Mesenchymal stem cell (in vitro differentiated cells and primary cell): Measurements from ENCODE around the gene MELK.
"Not testable (repeated sequence)": the region's sequence is repeated elsewhere in the genome, so short reads cannot be mapped to it uniquely, and the experiment has no call there.

Experiments
- DNase-seq: peaks from one replicate; pipeline ENCODE4 v3.0.0-alpha.2; 2013
- H2AFZ ChIP-seq: one replicate; pipeline ENCODE4 v1.6.1; 2013; ENCODE audit warnings: low read depth, mild to moderate bottlenecking, control low read depth, inconsistent platforms, low read length, moderate library complexity
- H2AK5ac ChIP-seq: 2 replicates; pipeline ENCODE4 v1.6.1; 2013; ENCODE audit warnings: low read length, moderate library complexity, mild to moderate bottlenecking, inconsistent platforms; ENCODE audit not compliant: severe bottlenecking
- H2BK120ac ChIP-seq: one replicate; pipeline ENCODE4 v1.6.1; 2013; ENCODE audit warnings: low read depth, mild to moderate bottlenecking, inconsistent platforms, low read length, moderate library complexity
- H2BK12ac ChIP-seq, 2 experiments: one replicate each; pipeline ENCODE4 v1.6.1; 2013; ENCODE audit warnings: inconsistent platforms in 2 of 2, low read length in 2 of 2, mild to moderate bottlenecking in 2 of 2, moderate library complexity in 2 of 2, control low read depth in 1 of 2
- H2BK15ac ChIP-seq: one replicate; pipeline ENCODE4 v1.6.1; 2013; ENCODE audit warnings: mild to moderate bottlenecking, low read depth, inconsistent platforms; ENCODE audit not compliant: poor library complexity, severe bottlenecking
- H2BK5ac ChIP-seq: 2 replicates; pipeline ENCODE4 v1.6.1; 2013; ENCODE audit warnings: low read depth, mild to moderate bottlenecking, low read length, control low read depth, inconsistent platforms; ENCODE audit not compliant: poor library complexity, severe bottlenecking
- H3K14ac ChIP-seq, 2 experiments: one replicate each; pipeline ENCODE4 v1.6.1; 2013; ENCODE audit warnings: inconsistent platforms in 2 of 2, low read length in 2 of 2, control low read depth in 1 of 2, mild to moderate bottlenecking in 1 of 2, moderate library complexity in 1 of 2
- H3K18ac ChIP-seq, 2 experiments: one replicate each; pipeline ENCODE4 v1.6.1; 2013; ENCODE audit warnings: inconsistent platforms in 2 of 2, low read length in 2 of 2, control low read depth in 1 of 2, low read depth in 1 of 2, mild to moderate bottlenecking in 1 of 2
- H3K23ac ChIP-seq, 2 experiments: one replicate each; pipeline ENCODE4 v1.6.1; 2013; ENCODE audit warnings: inconsistent platforms in 2 of 2, low read length in 2 of 2, mild to moderate bottlenecking in 2 of 2, moderate library complexity in 2 of 2, control low read depth in 1 of 2
- H3K27ac ChIP-seq: 2 replicates; pipeline ENCODE4 v1.5.1; 2013; ENCODE audit warnings: mild to moderate bottlenecking, moderate library complexity, low read length, control low read depth, inconsistent platforms; ENCODE audit not compliant: poor library complexity, severe bottlenecking
- H3K27me3 ChIP-seq, 2 experiments: 2 replicates each; pipeline versions ENCODE4 v1.6.1 to v1.7.0; 2013; ENCODE audit warnings: low read length in 2 of 2, mild to moderate bottlenecking in 2 of 2, moderate library complexity in 2 of 2, control low read depth in 1 of 2, inconsistent platforms in 1 of 2; ENCODE audit not compliant: control insufficient read depth in 1 of 2, insufficient read depth in 1 of 2
- H3K36me3 ChIP-seq, 2 experiments: 2 replicates each; pipeline versions ENCODE4 v1.6.1 to v1.7.0; 2013; ENCODE audit warnings: low read length in 2 of 2, control low read depth in 1 of 2, inconsistent platforms in 1 of 2, low read depth in 1 of 2, mild to moderate bottlenecking in 1 of 2; ENCODE audit not compliant: insufficient read depth in 2 of 2, control insufficient read depth in 1 of 2
- H3K4ac ChIP-seq, 2 experiments: one replicate each; pipeline ENCODE4 v1.6.1; 2013; ENCODE audit warnings: inconsistent platforms in 2 of 2, low read length in 2 of 2, mild to moderate bottlenecking in 2 of 2, moderate library complexity in 2 of 2, control low read depth in 1 of 2, low read depth in 1 of 2
- H3K4me1 ChIP-seq: 2 replicates; pipeline ENCODE4 v1.6.1; 2013; ENCODE audit warnings: low read depth, low read length, control low read depth; ENCODE audit not compliant: control insufficient read depth, insufficient read depth
- H3K4me2 ChIP-seq: 2 replicates; pipeline ENCODE4 v1.6.1; 2013; ENCODE audit warnings: low read length, mild to moderate bottlenecking, inconsistent platforms; ENCODE audit not compliant: poor library complexity, severe bottlenecking
- H3K4me3 ChIP-seq, 2 experiments: 2 replicates each; pipeline versions ENCODE4 v1.5.1 to v1.7.0; 2013; ENCODE audit warnings: low read length in 2 of 2, mild to moderate bottlenecking in 2 of 2, control low read depth in 1 of 2, low read depth in 1 of 2; ENCODE audit not compliant: insufficient read depth in 1 of 2
- H3K79me1 ChIP-seq: replicated peaks from 2 replicates; pipeline ENCODE4 v1.6.1; 2013; ENCODE audit warnings: mild to moderate bottlenecking, control low read depth, low read length, inconsistent platforms; ENCODE audit not compliant: poor library complexity, severe bottlenecking
- H3K9ac ChIP-seq: 2 replicates; pipeline ENCODE4 v1.7.0; 2013; ENCODE audit warnings: mild to moderate bottlenecking, low read length, moderate library complexity
- H3K9me3 ChIP-seq: 2 replicates; pipeline ENCODE4 v1.7.0; 2013; ENCODE audit warnings: mild to moderate bottlenecking, low read length; ENCODE audit not compliant: control insufficient read depth
- H4K8ac ChIP-seq: one replicate; pipeline ENCODE4 v1.6.1; 2013; ENCODE audit warnings: inconsistent platforms, mild to moderate bottlenecking, low read length, moderate library complexity
- H4K91ac ChIP-seq: one replicate; pipeline ENCODE4 v1.6.1; 2013; ENCODE audit warnings: mild to moderate bottlenecking, low read length, inconsistent platforms
- WGBS: methylation state at CpG from one replicate; pipeline ENCODE4 v1.1.7; 2013; ENCODE audit warnings: mixed read lengths; 5-methylcytosine and 5-hydroxymethylcytosine counted together

The MELK gene

GRCh38 chr9:36562801-36563200 is 9.9 kb upstream of the MELK start:
- not testable (repeated sequence) for H2AFZ ChIP-seq, H3K27me3 ChIP-seq, H3K27ac ChIP-seq, H2BK120ac ChIP-seq, H2AK5ac ChIP-seq, H2BK5ac ChIP-seq, H3K23ac ChIP-seq, H4K8ac ChIP-seq, DNase-seq, H3K4ac ChIP-seq, H2BK12ac ChIP-seq, H3K36me3 ChIP-seq, H3K4me2 ChIP-seq, H4K91ac ChIP-seq, H3K79me1 ChIP-seq, H3K18ac ChIP-seq, H3K14ac ChIP-seq, H2BK15ac ChIP-seq, H3K4me1 ChIP-seq, H3K4me3 ChIP-seq, H3K9me3 ChIP-seq, H3K9ac ChIP-seq
- 98% methylated on average over 6 of the region's 11 CpGs for WGBS

GRCh38 chr9:36566813-36567221 is 5.9 kb upstream of the MELK start:
- no peaks in the 10 kb centered on the region for H3K79me1 ChIP-seq
- DNase-seq = no peak
- peak overlapping the region in 1 of 2 experiments; percentile 21 for H2BK12ac ChIP-seq
- peaks cover 7% of the 10 kb centered on the region for H3K4me1 ChIP-seq
- no peak overlapping the region for H4K91ac ChIP-seq
- no peaks in the 10 kb centered on the region for H3K9me3 ChIP-seq
- no peak overlapping the region for H3K18ac ChIP-seq
- H3K23ac ChIP-seq = no peak overlapping the region
- no peak overlapping the region for H2BK120ac ChIP-seq
- peak overlapping the region in 1 of 2 experiments; percentile 53 for H3K14ac ChIP-seq
- H3K9ac ChIP-seq = peak overlapping the region; percentile 79
- H3K4ac ChIP-seq = no peak overlapping the region
- 82% methylated on average over 8 of the region's 8 CpGs for WGBS
- no peak overlapping the region for H2AFZ ChIP-seq
- no peaks in the 10 kb centered on the region for H3K36me3 ChIP-seq
- H4K8ac ChIP-seq = no peak overlapping the region
- H2BK5ac ChIP-seq = no peak overlapping the region
- H3K27me3 ChIP-seq = no peaks in the 10 kb centered on the region
- peak overlapping the region; percentile 33 for H3K27ac ChIP-seq
- no peak overlapping the region for H2BK15ac ChIP-seq
- no peak overlapping the region for H3K4me3 ChIP-seq
- H2AK5ac ChIP-seq = no peak overlapping the region
- no peak overlapping the region for H3K4me2 ChIP-seq

GRCh38 chr9:36568681-36569080 is 4.0 kb upstream of the MELK start:
- H3K4me2 ChIP-seq, H3K9ac ChIP-seq, H4K8ac ChIP-seq, H4K91ac ChIP-seq, H3K14ac ChIP-seq, H3K36me3 ChIP-seq, H3K9me3 ChIP-seq, H2BK12ac ChIP-seq, H2BK120ac ChIP-seq, H3K79me1 ChIP-seq, H2BK5ac ChIP-seq, H3K23ac ChIP-seq, H3K4me3 ChIP-seq, H2BK15ac ChIP-seq, H2AK5ac ChIP-seq, H3K4ac ChIP-seq, H3K27me3 ChIP-seq, H3K18ac ChIP-seq, DNase-seq, H3K27ac ChIP-seq, H2AFZ ChIP-seq: not testable (repeated sequence)
- peaks cover 10% of the 10 kb centered on the region for H3K4me1 ChIP-seq
- WGBS = no CpG with 5 or more reads among the region's 4 CpGs

GRCh38 chr9:36571333-36571732 is 1.4 kb upstream of the MELK start:
- Histone ChIP-seq H2BK15ac (no peak overlapping the region), H2BK120ac (no peak overlapping the region), H4K91ac (no peak overlapping the region), H2AK5ac (no peak overlapping the region), H3K4me1 (peaks cover 9% of the 10 kb centered on the region), H3K36me3 (no peaks in the 10 kb centered on the region), H3K79me1 (no peaks in the 10 kb centered on the region), H3K4me3 (no peak overlapping the region), H4K8ac (no peak overlapping the region), H3K27ac (no peak overlapping the region), H3K4me2 (no peak overlapping the region), H3K27me3 (no peaks in the 10 kb centered on the region), H2BK12ac (no peak overlapping the region), H3K23ac (no peak overlapping the region), H3K18ac (no peak overlapping the region), H2BK5ac (no peak overlapping the region), H3K9me3 (no peaks in the 10 kb centered on the region), H3K9ac (no peak overlapping the region), H3K4ac (no peak overlapping the region), H2AFZ (no peak overlapping the region), H3K14ac (no peak overlapping the region)
- 94% methylated on average over 2 of the region's 2 CpGs for WGBS
- no peak for DNase-seq
